ENCODE measurements around the gene MSS51. TPM values are rescaled to one million over a fixed set of nuclear protein-coding genes. Genes with fewer than 3 reads are reported as not detected.
"Not testable (repeated sequence)": the region's sequence is repeated elsewhere in the genome, so short reads cannot be mapped to it uniquely, and the experiment has no call there.

Gene MSS51
- polyA plus RNA-seq, 3 donors = 1.9 to 5.0 (median 2.5) TPM

DNA sequence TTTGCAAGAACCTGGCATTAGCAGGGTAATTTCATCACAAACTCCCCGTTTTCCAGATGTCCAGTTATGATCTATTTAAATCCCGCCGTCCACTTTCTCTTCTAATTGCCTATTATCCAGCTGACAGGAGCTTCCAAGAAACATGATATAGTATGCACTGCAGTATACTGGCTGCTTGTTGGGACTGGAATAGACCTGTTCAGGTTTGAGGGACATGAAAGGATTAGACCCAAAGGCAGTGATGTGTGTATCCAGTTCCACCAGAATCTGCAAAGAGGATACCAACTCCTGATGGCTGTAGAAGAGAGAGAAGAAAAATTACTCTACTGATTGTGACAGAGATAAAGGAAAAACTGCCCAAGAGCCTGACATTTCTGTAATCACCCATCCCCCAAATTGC, 8.9 kb downstream of the MSS51 start:
- DNase-seq (ENCODE audit: extremely low read depth in 1 of 11, low read depth in 9 of 11, low spot score in 4 of 11) = no peak

DNA sequence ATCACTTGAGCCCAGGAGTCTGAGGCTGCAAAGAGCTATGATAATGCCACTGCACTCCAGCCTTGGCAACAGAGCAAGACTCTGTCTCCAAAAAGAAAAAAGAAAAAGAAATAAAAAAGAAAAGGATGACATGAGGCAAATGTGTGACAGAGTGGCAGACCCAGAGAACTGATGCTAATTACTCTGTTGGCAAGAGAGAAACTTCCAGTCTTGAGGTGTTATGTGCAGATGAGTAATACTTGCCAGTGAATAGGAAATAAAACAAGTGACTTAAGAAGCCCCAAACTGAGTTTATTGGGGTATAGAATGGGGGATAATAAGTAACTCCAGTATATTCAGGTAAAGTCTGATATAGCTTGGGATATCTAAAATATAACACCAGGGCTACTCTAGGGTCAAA, 10.1 kb downstream of the MSS51 start:
- no peak for DNase-seq (ENCODE audit: extremely low read depth in 1 of 11, low read depth in 9 of 11, low spot score in 4 of 11)

DNA sequence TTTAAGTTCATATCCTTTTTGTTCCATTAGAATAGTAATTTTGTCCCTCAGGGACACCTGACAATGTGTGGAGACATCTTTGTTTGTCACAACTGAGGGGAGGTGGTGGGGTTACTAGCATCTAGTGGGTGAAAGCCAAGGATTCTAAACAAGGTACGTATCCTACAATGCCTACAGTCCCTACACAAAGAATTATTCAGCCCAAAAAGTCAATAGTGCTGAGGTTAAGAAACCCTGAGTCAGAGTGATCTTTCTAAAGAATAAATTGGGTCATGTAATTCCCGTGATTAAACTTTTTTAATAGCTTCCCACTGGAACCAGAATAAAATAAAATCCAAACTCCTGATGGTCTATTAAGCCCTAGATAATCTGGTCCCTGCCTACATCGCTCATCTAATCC, 16.8 kb downstream of the MSS51 start:
- DNase-seq (ENCODE audit: extremely low read depth in 1 of 11, low read depth in 9 of 11, low spot score in 4 of 11) = no peak

DNA sequence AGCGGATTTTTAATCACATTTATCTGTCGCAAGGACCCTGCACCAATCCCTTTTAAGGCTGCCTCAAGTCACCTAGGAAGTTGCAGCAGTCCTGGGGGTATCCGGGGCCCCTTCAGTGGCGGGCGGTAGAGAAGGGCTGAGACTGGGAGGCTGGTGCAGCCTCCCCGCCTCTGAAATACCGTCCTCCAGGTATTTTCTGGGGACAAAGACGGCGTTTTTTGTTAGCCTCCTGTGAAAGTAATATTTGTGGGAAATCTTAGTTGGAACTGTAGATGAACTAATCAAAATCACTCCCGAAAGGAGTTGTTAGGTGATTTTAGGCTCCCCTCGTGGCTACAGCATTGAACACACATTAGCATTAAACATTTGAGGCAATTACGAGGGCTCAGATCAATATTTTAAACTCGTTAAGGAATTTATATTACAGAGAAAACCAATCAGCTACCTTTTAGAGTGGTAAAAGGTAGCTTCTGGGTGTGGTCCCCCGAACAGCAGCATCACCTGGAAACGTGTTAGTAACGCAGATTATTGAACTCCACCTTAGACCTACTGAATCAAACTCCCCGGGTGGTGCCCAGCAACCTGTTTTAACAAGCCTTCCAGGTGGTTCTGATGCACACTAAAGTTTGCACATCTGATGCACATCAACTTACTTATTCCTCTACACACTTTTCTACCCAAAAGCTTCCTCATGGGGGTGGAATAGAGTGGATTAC, 19.0 kb downstream of the MSS51 start:
- no peak for DNase-seq (ENCODE audit: extremely low read depth in 1 of 11, low read depth in 9 of 11, low spot score in 4 of 11)

DNA sequence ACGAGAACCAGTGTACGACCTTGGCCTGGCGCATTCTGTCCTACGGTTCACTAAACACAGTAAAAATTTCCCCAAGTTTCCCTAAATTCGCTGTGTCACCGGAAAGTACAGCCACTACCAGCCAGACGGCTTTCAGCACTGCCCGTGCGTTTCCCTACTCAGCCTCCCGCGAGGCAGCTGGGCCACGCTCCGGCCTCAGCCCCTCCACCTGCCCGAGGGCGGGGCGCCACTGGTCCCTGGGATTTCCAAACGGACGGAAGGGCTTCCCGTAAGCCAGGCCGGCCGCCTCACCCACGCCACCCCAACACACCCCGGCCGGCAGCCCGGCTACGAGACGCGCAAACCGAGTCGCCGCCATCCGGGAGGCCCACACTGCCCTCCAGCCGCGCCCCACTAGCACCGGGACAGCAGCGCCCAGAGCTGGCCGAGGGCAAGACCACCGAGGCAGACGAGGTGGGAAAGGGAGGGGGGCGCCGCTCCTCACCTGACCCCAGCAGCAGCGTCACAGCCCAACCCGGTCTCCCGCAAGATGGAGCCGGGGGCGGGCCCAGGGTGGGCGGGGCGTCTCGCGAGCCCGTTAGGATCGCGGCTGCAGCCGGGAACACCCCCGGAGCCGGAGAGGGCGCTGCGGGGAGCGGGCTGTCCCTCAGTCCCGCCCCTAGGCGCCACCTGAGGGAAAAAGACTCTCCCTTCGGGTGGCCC, 19.7 kb downstream of the MSS51 start, which contains the start of gene ANXA7:
Gene ANXA7 (minus strand): TSS at position 531 of the 702 bp plus-strand sequence. CDS start 13,202 bp downstream, outside the sequence.
- DNase-seq (ENCODE audit: extremely low read depth in 1 of 11, low read depth in 9 of 11, low spot score in 4 of 11) = peak; percentile 74 to 93 (median 89)

DNA sequence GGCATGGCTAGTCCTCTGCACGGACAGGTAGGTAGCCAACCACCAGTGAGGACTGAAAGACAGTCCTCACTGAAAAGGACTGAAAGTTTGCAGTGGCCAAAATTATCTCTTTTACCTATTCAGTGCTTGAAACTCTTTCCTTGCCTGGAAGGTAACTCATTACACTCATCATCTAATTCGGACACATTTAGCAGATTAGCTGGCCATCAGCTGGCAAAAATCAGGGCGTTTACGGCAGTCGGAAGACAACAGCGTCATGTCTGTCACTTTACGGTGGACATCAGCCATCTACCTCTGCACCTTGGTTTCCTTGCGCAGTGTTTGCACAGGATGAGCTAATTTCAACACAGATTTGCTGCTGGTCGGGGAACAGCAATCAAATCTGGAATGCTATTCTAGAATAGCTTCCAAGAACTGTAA, 20.2 kb downstream of the MSS51 start:
- peak in 6 of 11 donors; percentile 20 to 49 (median 30) for DNase-seq (ENCODE audit: extremely low read depth in 1 of 11, low read depth in 9 of 11, low spot score in 4 of 11)

DNA sequence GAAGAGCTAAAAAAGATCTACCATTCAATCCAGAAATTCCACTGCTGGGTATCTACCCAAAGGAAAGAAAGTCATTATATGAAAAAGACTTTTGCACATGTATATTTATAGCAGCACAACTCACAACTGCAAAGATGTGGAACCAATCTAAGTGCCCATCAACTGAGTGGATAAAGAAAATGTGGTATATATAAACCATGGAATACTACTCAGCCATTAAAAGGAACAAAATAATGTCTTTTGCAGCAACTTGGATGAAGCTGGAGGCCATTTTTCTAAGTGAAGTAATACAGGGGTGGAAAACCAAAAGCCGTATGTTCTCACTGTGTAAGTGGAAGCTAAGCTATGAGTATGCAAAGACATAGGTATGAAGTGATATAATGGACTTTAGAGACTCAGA, 22.5 kb downstream of the MSS51 start:
- DNase-seq (ENCODE audit: extremely low read depth in 1 of 11, low read depth in 9 of 11, low spot score in 4 of 11) = no peak

DNA sequence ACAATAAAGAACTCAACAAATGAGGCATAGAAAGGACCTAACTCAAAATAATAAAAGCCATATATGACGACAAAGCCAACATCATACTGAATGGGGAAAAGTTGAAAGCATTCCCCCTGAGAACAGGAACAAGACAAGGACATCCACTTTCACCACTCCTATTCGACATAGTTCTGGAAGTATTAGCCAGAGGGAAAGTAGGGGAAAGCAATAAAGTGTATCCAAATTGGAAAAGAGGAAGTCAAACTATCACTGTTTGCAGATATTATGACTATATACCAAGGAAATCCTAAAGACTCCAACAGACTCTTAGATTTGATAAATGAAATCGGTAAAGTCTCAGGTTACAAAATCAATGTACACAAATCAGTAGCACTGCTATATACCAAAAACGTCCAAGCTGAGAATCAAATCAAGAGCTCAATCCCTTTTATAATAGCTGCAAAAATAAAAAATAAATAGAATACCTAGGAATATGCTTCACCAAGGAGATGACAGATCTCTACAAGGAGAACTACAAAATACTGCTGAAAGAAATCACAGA, 24.3 kb downstream of the MSS51 start:
- no peak for DNase-seq (ENCODE audit: extremely low read depth in 1 of 11, low read depth in 9 of 11, low spot score in 4 of 11)

DNA sequence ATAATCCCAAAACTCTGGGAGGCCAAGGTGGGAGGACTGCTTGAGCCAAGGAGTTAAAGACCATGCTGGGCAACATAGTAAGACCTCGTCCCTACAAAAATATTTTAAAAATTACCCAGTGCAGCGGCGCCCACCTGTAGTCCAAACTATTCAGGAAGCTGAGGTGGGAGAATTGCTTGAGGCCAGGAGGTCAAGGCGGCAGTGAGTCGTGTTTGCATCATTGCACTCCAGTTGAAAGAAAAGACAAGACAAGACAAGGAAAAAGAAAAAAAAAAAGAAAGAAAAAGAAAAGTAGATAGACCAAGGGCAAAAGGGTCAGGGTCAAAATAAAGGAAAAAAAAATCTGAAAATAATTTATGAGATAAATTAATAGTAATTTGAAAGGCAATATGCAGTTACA, 25.3 kb downstream of the MSS51 start:
- no peak for DNase-seq (ENCODE audit: extremely low read depth in 1 of 11, low read depth in 9 of 11, low spot score in 4 of 11)

DNA sequence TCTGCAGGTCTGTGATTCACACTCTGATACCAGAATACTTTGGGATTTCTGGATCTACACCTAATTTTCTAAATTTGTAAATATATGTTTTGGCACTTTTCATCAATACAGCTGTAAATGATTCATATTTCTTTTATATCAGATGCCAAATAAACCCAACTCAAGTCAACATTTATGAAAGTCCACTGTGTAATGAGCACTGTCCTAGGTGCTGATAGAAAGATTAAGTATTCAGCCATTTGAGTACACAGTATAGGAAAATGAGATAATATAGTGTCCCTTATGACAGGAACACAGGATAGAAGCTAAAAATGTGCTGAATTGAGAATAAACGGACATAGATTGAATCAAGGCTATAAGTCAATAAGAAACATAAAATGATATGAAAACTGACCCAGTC, 25.9 kb downstream of the MSS51 start:
- no peak for DNase-seq (ENCODE audit: extremely low read depth in 1 of 11, low read depth in 9 of 11, low spot score in 4 of 11)

DNA sequence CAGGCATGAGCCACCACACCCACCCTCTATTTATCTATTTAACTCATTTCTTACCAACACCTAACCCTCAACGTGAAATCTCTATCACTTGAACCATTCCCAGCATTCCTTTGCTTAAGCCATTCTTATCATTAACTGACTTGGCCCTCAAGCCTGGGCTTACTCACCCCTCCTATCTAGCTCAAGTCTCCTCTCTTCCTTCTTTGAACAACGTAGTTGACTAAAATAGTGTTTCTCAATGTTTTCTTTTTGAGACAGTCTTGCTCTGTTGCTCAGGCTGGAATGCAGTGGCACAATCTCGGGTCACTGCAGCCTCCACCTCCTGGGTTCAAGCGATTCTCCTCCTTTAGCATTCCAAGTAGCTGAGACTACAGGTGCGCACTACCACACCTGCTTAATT, 26.5 kb downstream of the MSS51 start:
- no peak for DNase-seq (ENCODE audit: extremely low read depth in 1 of 11, low read depth in 9 of 11, low spot score in 4 of 11)

DNA sequence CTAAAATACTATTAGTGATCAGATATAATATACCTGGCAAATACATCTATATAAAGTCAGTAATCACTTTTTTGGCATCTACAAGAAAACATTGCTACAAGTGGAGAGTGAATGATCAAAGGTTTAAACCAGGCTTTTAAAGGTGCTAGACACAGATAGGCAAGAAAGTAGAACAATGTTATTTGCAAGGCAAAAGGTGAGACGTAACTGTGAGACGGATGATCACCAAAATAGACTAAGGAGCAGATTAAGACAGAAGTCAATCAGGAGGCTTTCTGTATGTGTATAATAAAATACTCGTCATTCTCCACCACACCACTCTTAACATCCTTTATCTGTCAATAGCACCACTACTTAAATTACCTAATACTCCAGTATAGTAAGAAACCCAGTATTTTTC, 27.8 kb downstream of the MSS51 start:
- DNase-seq (ENCODE audit: extremely low read depth in 1 of 11, low read depth in 9 of 11, low spot score in 4 of 11) = no peak

DNA sequence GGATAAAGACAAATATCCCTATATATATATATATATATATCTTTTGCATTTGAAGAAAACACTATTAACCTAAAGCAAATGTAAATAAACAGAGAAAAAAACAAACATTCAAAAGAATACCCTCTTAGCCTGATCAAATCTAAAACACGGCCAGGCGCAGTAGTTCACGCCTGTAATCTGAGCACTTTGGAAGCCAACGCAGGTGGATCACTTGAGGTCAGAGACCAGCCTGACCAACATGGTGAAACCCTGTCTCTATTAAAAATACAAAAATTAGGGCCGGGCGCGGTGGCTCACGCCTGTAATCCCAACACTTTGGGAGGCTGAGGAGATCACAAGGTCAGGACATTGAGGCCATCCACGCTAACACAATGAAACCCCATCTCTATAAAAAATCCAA, 28.7 kb downstream of the MSS51 start:
- DNase-seq (ENCODE audit: extremely low read depth in 1 of 11, low read depth in 9 of 11, low spot score in 4 of 11) = no peak

DNA sequence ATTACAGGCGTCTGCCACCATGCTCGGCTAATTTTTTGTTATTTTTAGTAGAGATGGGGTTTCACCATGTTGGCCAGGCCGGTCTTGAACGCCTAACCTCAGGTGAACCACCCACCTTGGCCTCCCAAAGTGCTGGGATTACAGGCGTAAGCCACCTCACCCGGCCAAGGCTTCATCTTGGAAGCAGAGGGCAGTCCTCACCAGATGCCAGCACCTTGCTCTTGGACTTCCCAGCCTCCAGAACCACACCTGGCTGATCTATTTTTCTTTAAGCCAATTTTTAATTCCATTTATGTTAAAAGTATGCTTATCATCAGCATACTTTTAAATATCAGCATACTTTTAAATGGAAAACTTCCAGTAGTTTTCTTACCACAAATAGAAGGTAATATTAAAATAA, 31.7 kb downstream of the MSS51 start:
- no peak for DNase-seq (ENCODE audit: extremely low read depth in 1 of 11, low read depth in 9 of 11, low spot score in 4 of 11)

DNA sequence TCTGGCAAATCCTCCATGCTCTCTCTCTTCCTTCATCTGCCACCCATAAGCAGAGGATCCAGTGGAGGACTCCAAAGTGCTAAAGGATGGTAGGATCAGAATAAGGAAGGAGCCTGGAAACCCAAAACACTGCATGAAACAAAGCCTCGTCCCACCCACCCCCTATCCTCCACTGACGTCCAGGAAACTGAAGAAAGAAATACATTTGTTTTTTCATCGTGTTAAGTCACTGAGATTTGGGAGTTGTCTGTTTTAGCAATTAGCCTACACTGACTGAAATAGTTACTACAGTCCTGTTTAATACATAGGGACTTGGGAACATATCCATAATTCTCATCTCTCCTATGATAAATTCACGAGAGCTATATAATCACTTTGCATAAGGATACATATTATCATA, 34.3 kb downstream of the MSS51 start:
- DNase-seq (ENCODE audit: extremely low read depth in 1 of 11, low read depth in 9 of 11, low spot score in 4 of 11) = no peak

DNA sequence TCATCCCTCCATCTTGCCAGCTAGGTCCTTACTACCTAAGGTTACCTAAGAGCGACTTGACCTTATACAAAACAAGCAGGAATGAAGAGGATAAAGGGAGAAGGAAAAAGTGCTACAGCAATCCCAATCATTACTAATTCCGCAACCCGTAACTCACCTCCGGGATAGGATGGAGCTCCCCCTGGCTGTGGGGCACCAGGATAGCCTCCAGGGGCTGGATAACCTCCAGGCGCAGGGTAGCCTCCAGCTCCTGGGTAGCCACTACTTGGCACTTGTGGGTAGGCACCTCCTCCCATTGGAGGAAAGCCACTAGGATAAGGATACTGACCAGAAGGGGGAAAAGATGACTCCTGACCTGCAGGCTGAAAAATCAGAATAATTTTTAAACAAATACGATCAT, 35.3 kb downstream of the MSS51 start:
- DNase-seq (ENCODE audit: extremely low read depth in 1 of 11, low read depth in 9 of 11, low spot score in 4 of 11) = no peak

DNA sequence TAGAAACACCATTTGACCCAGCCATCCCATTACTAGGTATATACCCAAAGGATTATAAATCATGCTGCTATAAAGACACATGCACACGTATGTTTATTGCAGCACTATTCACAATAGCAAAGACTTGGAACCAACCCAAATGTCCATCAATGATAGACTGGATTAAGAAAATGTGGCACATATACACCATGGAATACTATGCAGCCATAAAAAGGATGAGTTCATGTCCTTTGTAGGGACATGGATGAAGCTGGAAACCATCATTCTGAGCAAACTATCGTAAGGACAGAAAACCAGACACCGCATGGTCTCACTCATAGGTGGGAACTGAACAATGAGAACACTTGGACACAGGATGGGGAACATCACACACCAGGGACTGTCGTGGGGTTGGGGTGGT, 39.0 kb downstream of the MSS51 start:
- not testable (repeated sequence) for DNase-seq (ENCODE audit: extremely low read depth in 1 of 11, low read depth in 9 of 11, low spot score in 4 of 11)

DNA sequence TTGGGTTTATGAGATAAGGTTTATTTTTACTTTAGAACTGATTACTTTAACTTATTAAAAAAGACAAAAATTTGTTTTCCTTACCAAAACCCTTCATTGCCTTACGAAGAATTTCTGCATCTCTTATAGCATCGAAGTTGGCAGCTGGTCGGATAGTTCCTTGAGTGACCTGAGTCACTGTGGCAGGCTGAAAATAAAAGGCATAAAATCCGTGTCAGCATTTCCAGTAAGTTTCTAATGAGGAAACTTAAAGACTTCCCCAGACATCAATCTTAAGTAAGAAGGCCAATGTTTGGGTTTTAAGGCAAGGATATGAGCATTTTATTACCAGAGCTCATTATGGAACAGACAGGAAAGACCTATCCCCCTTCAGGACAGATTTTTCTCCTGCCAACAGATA, 45.1 kb downstream of the MSS51 start:
- no peak for DNase-seq (ENCODE audit: extremely low read depth in 1 of 11, low read depth in 9 of 11, low spot score in 4 of 11)

DNA sequence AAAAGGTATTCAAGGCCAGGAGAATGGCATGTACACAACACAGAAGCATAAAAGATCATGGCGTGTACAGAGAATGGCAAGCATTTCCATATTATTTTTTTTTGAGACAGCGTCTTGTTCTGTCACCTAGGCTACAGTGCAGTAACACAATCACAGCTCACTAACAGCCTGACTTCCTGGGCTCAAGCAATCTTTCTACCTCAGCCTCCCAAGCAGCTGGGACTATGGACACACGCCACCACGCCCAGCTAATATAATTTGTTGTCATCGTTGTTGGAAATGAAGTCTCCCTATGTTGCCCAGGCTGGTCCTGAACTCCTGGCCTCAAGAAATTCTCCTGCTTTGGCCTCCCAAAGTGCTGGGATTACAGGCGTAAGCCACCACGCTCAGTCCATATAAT, 46.8 kb downstream of the MSS51 start:
- no peak for DNase-seq (ENCODE audit: extremely low read depth in 1 of 11, low read depth in 9 of 11, low spot score in 4 of 11)

DNA sequence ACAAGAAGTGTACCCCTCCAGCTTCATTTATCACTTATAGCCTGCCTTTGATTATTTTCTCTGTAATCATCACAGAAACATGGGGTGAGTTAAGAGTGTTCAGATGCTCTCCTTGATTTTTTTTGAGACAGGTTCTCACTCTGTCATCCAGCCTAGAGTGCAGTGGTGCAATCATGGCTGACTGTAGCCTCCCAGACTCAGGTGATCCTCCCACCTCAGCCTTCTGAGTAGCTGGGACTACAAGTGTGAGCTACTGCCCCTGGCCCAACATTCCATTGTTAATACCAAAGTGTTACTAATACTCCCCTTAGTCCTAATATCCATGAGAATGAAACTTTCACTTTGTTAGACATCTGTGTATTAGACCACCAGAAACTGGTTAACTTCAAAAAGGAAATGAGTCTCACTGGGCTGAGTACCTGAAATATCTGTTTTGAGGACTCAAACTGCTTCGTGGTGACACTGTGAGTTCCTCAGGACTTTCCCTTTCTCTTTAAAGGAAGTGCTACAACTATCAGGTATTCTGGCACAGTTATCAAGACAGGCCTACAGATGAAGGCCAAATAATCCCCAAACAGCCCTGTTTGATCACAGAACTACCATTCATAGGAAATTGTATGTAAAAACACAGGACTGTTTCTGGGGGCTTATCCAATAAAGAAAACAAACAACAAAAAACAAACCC, 54.2 kb downstream of the MSS51 start:
- DNase-seq (ENCODE audit: extremely low read depth in 1 of 11, low read depth in 9 of 11, low spot score in 4 of 11) = no peak

Data from renal cortex interstitium (tissue), 11 donors.